Transverse colon (tissue), 4 donors: ENCODE data around the gene SLC19A1.

ENCODE experiments used
- EP300 ChIP-seq: sonication (generic); formaldehyde crosslinking; IDR thresholded peaks from one replicate; pipeline ENCODE4 v1.6.1; 2017; ENCODE audit warnings: antibody characterized with exemption, low read depth
- POLR2A ChIP-seq: fragments of 450-650 bp; IDR thresholded peaks from one replicate; pipeline ENCODE4 v1.6.1; 2016; ENCODE audit warnings: antibody characterized with exemption, mild to moderate bottlenecking, moderate library complexity
- POLR2AphosphoS5 ChIP-seq, 3 donors: sonication (generic); formaldehyde crosslinking; IDR thresholded peaks; one replicate each; pipeline ENCODE4 v1.6.1; 2016; ENCODE audit warnings: antibody characterized with exemption in 3 of 3
- TF ChIP-seq, protein P1 (sequence below), 5 experiments: fragments of 200-600 bp in 3 of 5; fragments of 450-650 bp in 2 of 5; sonication (generic) in 3 of 5; IDR thresholded peaks; 1 replicate in 2 of 5; 2 replicates in 3 of 5; pipeline ENCODE4 v1.5.1; 2016 to 2017; ENCODE audit warnings: antibody characterized with exemption in 5 of 5, inconsistent platforms in 3 of 5, mild to moderate bottlenecking in 2 of 5, moderate library complexity in 1 of 5

DNA sequence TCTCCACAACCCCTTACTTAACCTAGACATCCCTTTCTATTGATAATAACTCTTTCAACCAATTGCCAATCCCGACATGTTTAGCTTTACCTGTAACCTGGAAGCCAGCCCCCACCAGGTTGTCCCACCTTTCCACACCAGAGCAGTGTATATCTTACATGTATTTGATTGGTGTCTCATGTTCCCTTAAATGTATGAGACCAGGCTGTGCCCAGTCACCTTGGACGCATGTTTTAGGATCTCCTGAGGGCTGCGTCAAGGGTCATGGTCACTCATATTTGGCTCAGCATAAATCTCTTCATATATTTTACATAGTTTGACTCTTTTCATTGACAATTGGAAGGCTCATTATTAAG, 5.3 kb upstream of the SLC19A1 start:
- TF ChIP-seq EP300 (no peak), POLR2A (no peak), POLR2AphosphoS5 (IDR thresholded peaks at IDR 0.05) (no peak)
- TF ChIP-seq, protein P1, sequence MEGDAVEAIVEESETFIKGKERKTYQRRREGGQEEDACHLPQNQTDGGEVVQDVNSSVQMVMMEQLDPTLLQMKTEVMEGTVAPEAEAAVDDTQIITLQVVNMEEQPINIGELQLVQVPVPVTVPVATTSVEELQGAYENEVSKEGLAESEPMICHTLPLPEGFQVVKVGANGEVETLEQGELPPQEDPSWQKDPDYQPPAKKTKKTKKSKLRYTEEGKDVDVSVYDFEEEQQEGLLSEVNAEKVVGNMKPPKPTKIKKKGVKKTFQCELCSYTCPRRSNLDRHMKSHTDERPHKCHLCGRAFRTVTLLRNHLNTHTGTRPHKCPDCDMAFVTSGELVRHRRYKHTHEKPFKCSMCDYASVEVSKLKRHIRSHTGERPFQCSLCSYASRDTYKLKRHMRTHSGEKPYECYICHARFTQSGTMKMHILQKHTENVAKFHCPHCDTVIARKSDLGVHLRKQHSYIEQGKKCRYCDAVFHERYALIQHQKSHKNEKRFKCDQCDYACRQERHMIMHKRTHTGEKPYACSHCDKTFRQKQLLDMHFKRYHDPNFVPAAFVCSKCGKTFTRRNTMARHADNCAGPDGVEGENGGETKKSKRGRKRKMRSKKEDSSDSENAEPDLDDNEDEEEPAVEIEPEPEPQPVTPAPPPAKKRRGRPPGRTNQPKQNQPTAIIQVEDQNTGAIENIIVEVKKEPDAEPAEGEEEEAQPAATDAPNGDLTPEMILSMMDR (IDR thresholded peaks at IDR 0.05): no peak
